Neural cell (in vitro differentiated cells): ENCODE data around the gene CST1. TPM values are rescaled to one million over a fixed set of nuclear protein-coding genes. Genes with fewer than 3 reads are reported as not detected.
"Not testable (repeated sequence)": the region's sequence is repeated elsewhere in the genome, so short reads cannot be mapped to it uniquely, and the experiment has no call there.

ENCODE experiments used
- H2AFZ ChIP-seq: fragments of 200-600, 300-800 bp; sonication (generic), shearing (Covaris generic); 2 replicates; pipeline ENCODE4 v1.6.0; 2014; ENCODE audit warnings: low read depth, mild to moderate bottlenecking, antibody characterized with exemption, low read length, moderate library complexity
- H3F3A ChIP-seq: fragments of 200-600 bp; shearing (Covaris generic); 2 replicates; pipeline ENCODE4 v1.6.1; 2016; ENCODE audit warnings: mild to moderate bottlenecking, moderate library complexity, mixed read lengths, antibody characterized with exemption, low read length; ENCODE audit not compliant: insufficient read depth, poor library complexity, severe bottlenecking
- H3K27ac ChIP-seq: fragments of 200-600, 300-800 bp; sonication (generic), shearing (Covaris generic); 2 replicates; pipeline ENCODE4 v1.5.1; 2014; ENCODE audit warnings: mild to moderate bottlenecking, low read length, moderate library complexity
- H3K27me3 ChIP-seq: fragments of 300-800, 200-600 bp; sonication (generic), shearing (Covaris generic); 2 replicates; pipeline ENCODE4 v1.6.0; 2014; ENCODE audit warnings: mild to moderate bottlenecking, low read depth, low read length, moderate library complexity; ENCODE audit not compliant: insufficient read depth
- H3K36me3 ChIP-seq: fragments of 300-800, 200-600 bp; sonication (generic), shearing (Covaris generic); 2 replicates; pipeline ENCODE4 v1.5.1; 2014; ENCODE audit warnings: mild to moderate bottlenecking, antibody characterized with exemption, low read length, moderate library complexity; ENCODE audit not compliant: insufficient read depth
- H3K4me2 ChIP-seq: fragments of 300-800, 200-600 bp; sonication (generic), shearing (Covaris generic); 2 replicates; pipeline ENCODE4 v1.6.0; 2014; ENCODE audit warnings: mild to moderate bottlenecking, low read length
- H3K4me3 ChIP-seq: fragments of 300-800, 200-600 bp; sonication (generic), shearing (Covaris generic); 2 replicates; pipeline ENCODE4 v1.5.1; 2014; ENCODE audit warnings: mild to moderate bottlenecking, low read length, moderate library complexity
- H3K79me2 ChIP-seq: fragments of 200-600 bp; shearing (Covaris generic); replicated peaks from 2 replicates; pipeline ENCODE4 v1.6.0; 2014; ENCODE audit warnings: mild to moderate bottlenecking, low read length, moderate library complexity; ENCODE audit not compliant: insufficient read depth
- H3K9ac ChIP-seq: fragments of 300-800, 200-600 bp; sonication (generic), shearing (Covaris generic); 2 replicates; pipeline ENCODE4 v1.6.1; 2016; ENCODE audit warnings: mild to moderate bottlenecking, low read length, mixed read lengths
- H3K9me2 ChIP-seq: fragments of 200-600 bp; shearing (Covaris generic); 2 replicates; pipeline ENCODE4 v1.6.1; 2016; ENCODE audit warnings: mild to moderate bottlenecking, low read length, mixed read lengths; ENCODE audit not compliant: insufficient read depth
- H3K9me3 ChIP-seq: fragments of 200-600, 300-800 bp; sonication (generic), shearing (Covaris generic); 2 replicates; pipeline ENCODE4 v1.6.1; 2016; ENCODE audit warnings: mild to moderate bottlenecking, mixed run types, low read length, moderate library complexity, mixed read lengths
- H4K20me1 ChIP-seq: fragments of 200-600 bp; shearing (Covaris generic); 2 replicates; pipeline ENCODE4 v1.6.1; 2016; ENCODE audit warnings: mild to moderate bottlenecking, mixed run types; ENCODE audit not compliant: insufficient read depth
- CTCF ChIP-seq: fragments of 450-650 bp; IDR thresholded peaks from 2 replicates; pipeline ENCODE4 v1.5.1; 2014; ENCODE audit warnings: antibody characterized with exemption, mild to moderate bottlenecking, moderate library complexity; ENCODE audit not compliant: poor library complexity, severe bottlenecking
- EP300 ChIP-seq: fragments of 450-650 bp; conservative IDR thresholded peaks from 2 replicates; pipeline ENCODE4 v1.6.1; 2014; ENCODE audit warnings: antibody characterized with exemption, mild to moderate bottlenecking, moderate library complexity; ENCODE audit not compliant: poor library complexity, severe bottlenecking
- EZH2 ChIP-seq: fragments of 200-600, 300-800 bp; shearing (Covaris generic), sonication (generic); IDR thresholded peaks from 2 replicates; pipeline ENCODE4 v1.6.1; 2014; ENCODE audit warnings: antibody characterized with exemption, low read length, borderline replicate concordance, mild to moderate bottlenecking; ENCODE audit not compliant: insufficient read depth, poor library complexity, severe bottlenecking
- MXI1 ChIP-seq: fragments of 450-650 bp; conservative IDR thresholded peaks from 2 replicates; pipeline ENCODE4 v1.6.1; 2014; ENCODE audit warnings: antibody characterized with exemption, mild to moderate bottlenecking; ENCODE audit not compliant: poor library complexity, severe bottlenecking
- POLR2AphosphoS5 ChIP-seq: IDR thresholded peaks from 2 replicates; pipeline ENCODE4 v1.6.1; 2012
- RAD21 ChIP-seq: fragments of 450-650 bp; conservative IDR thresholded peaks from 2 replicates; pipeline ENCODE4 v1.6.1; 2014; ENCODE audit warnings: antibody characterized with exemption, mild to moderate bottlenecking, moderate library complexity
- REST ChIP-seq: IDR thresholded peaks from 2 replicates; pipeline ENCODE4 v1.6.1; 2012; ENCODE audit warnings: borderline replicate concordance
- SMC3 ChIP-seq: fragments of 450-650 bp; conservative IDR thresholded peaks from 2 replicates; pipeline ENCODE4 v1.6.1; 2014; ENCODE audit warnings: antibody characterized with exemption, mild to moderate bottlenecking, moderate library complexity; ENCODE audit not compliant: poor library complexity
- TAF1 ChIP-seq: IDR thresholded peaks from 2 replicates; pipeline ENCODE4 v1.6.1; 2012; ENCODE audit warnings: low read depth
- polyA plus RNA-seq: library from polyadenylated mRNA; depleted of rRNA; stranded (reverse); fragments of >200 nt; gene quantifications from 2 replicates; pipeline ENCODE4 v1.2.3, GENCODE V29; 2014

Gene CST1
- polyA plus RNA-seq, 1 donor from 2014 or later, result not detected

GRCh38 chr20:23770384-23770783 lies 19.6 kb upstream of the CST1 start:
- Histone ChIP-seq H3K9ac (no peak overlapping the region), H3K79me2 (no peaks in the 10 kb centered on the region), H2AFZ (no peak overlapping the region), H3K9me2 (no peaks in the 10 kb centered on the region), H3K4me3 (no peak overlapping the region), H3K36me3 (no peaks in the 10 kb centered on the region), H3F3A (no peaks in the 10 kb centered on the region), H3K9me3 (no peaks in the 10 kb centered on the region), H3K27me3 (no peaks in the 10 kb centered on the region), H3K4me2 (no peak overlapping the region), H3K27ac (no peak overlapping the region), H4K20me1 (no peaks in the 10 kb centered on the region)
- TF ChIP-seq POLR2AphosphoS5 (no peak), MXI1 (no peak), RAD21 (no peak), CTCF (no peak), TAF1 (no peak), EZH2 (no peak), EP300 (no peak), REST (no peak), SMC3 (no peak)

GRCh38 chr20:23768520-23768919 lies 17.8 kb upstream of the CST1 start:
- not testable (repeated sequence) for H3K27me3 ChIP-seq, H2AFZ ChIP-seq, H3K9me3 ChIP-seq, H3F3A ChIP-seq, H3K79me2 ChIP-seq, H3K9me2 ChIP-seq, H3K9ac ChIP-seq, H3K4me3 ChIP-seq, H3K36me3 ChIP-seq, H3K27ac ChIP-seq, H4K20me1 ChIP-seq, H3K4me2 ChIP-seq

- no peaks in the 10 kb centered on the region for H3K9me2 ChIP-seq
Observed at GRCh38 chr20:23766531-23766930, 15.8 kb upstream of the CST1 start.

More at GRCh38 chr20:23766531-23766930, 15.8 kb upstream of the CST1 start:
- Histone ChIP-seq H3K79me2 (no peaks in the 10 kb centered on the region), H2AFZ (no peak overlapping the region), H3K36me3 (no peaks in the 10 kb centered on the region), H3F3A (no peaks in the 10 kb centered on the region), H3K9me3 (no peaks in the 10 kb centered on the region), H3K9ac (no peak overlapping the region), H4K20me1 (no peaks in the 10 kb centered on the region), H3K27me3 (no peaks in the 10 kb centered on the region), H3K27ac (no peak overlapping the region), H3K4me2 (no peak overlapping the region), H3K4me3 (no peak overlapping the region)
- no peak for TF ChIP-seq TAF1
- no peak for TF ChIP-seq EP300
- no peak for TF ChIP-seq POLR2AphosphoS5
- TF ChIP-seq EZH2, result no peak
- no peak for TF ChIP-seq SMC3
